Left ventricle myocardium superior (tissue), 1 donor: Measurements from ENCODE around the gene RPL10A. TPM values are rescaled to one million over a fixed set of nuclear protein-coding genes. Genes with fewer than 3 reads are reported as not detected.

ENCODE experiments used
- ATAC-seq: fragments of 200-7000 bp; cut with Tn5 transposase; one replicate; pipeline ENCODE4 v1.9.1; 2020; ENCODE audit warnings: mild to moderate bottlenecking, moderate library complexity
- DNase-seq: peaks from one replicate; pipeline ENCODE4 v3.0.0-alpha.2; 2020
- intact Hi-C: fragments of 100-400 bp; cut with micrococcal nuclease; formaldehyde crosslinking; loops from one replicate; pipeline ENCODE4 v1.11.0; 2022
- total RNA-seq: library from RNA; stranded (reverse); fragmentation: NEBNext Ultra II Directional; extraction: Animal tissue kit (Norgen Biotek cat#: 25700); gene quantifications from one replicate; pipeline ENCODE4 v1.2.1, GENCODE V29; 2021
- donor health status: DM: no; HTN: yes; CAD: no; lungs with severe emphysema.

Gene RPL10A
- total RNA-seq, 1 donor from 2014 or later, result 560 TPM

DNA sequence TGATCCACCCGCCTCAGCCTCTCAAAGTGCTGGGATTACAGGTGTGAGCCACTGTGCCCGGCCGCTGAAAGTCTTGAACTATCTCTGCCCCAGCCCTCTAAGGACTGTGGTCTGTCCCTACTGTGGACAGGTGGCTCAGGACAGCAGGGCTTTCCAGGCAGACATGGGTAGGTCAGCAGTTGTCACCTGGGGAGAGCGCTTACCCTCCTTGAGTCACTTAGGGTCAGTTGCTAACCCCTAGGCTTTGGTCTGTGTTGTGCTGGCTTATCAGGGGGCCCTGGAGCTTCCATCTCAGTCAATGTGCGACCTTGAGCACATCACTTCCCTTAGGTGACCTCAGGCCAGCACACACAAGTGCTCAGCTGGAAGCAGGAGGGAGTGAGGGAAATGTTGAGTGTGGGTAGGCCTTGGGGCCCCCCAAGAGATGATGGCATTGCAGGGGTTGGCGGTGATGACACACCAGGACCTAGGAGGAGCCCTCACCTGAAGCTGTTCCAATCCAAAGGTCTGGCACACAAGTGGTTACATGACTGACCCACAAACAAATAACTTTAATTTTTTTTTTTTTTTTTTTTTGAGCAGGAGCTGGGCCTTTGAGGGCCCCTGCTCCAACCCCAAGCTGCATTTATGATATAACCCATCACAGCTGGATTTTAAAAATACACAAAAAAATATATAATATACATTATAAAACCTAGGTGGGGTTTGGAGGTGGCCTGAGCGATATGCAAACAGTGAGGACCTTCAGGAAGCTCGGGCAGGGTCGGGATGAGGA is 5.1 kb downstream of the RPL10A start:
- DNase-seq, result no peak
- intact Hi-C loops, result no loop called here
- ATAC-seq, result no peak

DNA sequence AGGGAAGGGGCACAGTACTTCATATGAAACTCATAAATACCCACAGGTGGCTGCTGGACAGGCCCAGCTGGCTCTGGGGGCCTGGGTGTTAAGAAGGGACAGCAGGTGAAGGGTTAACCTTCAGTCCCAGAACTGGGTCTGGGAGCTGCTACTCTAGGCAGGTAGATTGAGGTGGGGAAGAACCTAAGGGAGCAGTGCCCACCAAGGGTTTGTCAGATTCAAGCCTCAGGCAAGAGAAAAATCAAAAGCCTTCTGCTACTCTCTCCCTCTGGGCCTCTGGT is 5.6 kb downstream of the RPL10A start:
- no peak for ATAC-seq
- intact Hi-C loops, result no loop called here
- DNase-seq, result no peak

DNA sequence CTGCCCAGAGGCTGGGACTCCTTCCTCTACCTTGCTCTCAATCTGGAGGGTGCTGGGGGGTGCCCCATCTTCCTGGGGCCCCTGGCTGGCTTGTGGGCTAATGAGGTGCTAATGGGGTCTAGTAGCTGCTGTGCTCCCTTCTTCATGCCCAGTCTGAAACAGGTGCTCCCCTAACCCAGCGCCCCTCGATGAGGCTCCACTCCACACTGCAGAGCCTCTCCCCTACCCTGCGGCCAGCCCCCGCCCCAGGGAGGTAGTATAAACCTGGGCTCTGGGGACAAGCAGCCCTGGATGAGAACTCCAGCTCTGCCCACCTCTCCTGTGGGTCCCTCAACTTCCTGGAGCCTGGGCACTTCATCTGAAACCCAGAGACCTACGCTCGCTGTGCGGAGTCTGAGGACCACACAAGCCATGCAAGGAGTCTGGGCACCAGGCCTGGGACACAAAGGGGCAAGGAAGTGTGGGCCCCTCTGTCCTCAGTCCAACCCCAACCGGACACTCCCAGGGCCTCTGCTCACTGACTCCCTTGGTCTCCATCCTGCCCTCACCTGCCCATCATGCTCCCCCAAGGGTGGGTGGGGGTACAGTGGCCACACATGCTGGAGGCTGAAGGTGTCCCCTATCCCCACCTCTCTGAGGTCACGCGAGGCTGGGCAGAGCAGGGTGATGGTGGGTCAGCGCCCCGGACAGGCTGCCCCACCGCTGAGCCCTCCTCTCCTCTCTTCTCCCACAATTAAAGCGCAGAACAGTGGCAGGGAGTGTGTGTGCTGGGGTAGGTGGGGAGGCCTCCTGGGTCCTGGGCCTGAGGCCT is 6.1 kb downstream of the RPL10A start:
- ATAC-seq (peak; percentile 2), DNase-seq (no peak)
- intact Hi-C loops, result no loop called here

DNA sequence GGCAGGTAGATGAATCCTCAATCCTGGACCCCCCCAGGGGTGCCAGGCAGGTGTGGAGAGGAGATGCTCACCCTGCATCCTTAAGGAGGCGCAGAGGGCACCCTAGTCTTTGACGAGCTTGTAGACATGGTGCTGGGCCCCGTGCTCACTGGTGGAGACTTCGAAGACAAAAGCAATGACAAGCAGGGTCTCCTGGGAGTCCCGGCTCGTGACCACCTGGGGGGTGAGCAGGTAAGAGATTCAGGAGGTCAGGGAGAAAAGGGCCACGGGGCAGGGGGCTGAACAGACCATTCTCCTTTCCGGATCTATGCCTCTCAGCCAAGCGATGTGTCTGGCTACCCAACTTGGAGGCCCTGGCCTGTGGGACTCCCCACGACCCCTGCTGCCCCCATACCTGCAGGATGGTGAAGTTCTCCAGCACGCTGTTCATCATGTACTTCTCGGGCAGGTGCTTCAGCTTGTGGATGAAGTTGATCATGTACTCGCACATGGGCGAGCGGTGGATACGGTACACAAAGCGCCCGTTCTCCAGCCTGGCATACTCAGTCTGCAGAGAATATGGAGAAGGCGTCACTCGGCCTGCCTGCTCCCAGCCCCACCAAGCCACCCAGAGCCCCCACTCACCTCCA is 6.9 kb downstream of the RPL10A start:
- no peak for DNase-seq
- intact Hi-C loops, result no loop called here
- ATAC-seq, result no peak

GRCh38 chr6:35475573-35475972 is 7.4 kb downstream of the RPL10A start:
- ATAC-seq (no peak), DNase-seq (no peak)
- intact Hi-C loops, result no loop called here

- intact Hi-C loops, result no loop called here
- ATAC-seq (no peak), DNase-seq (no peak)
Measured at GRCh38 chr6:35476004-35476403, 7.8 kb downstream of the RPL10A start.

- ATAC-seq (no peak), DNase-seq (no peak)
- intact Hi-C loops, result no loop called here
Measured at GRCh38 chr6:35477028-35477427, 8.8 kb downstream of the RPL10A start.

- intact Hi-C loops, result no loop called here
- DNase-seq (no peak), ATAC-seq (no peak)
Measured at GRCh38 chr6:35477551-35478179, 9.5 kb downstream of the RPL10A start.

- ATAC-seq, result no peak
- intact Hi-C loops, result no loop called here
- no peak for DNase-seq
Measured at GRCh38 chr6:35478259-35478658, 10.1 kb downstream of the RPL10A start.

- no peak for ATAC-seq
- DNase-seq, result no peak
- intact Hi-C loops, result no loop called here
Measured at GRCh38 chr6:35480176-35480575, 12.0 kb downstream of the RPL10A start.

GRCh38 chr6:35481226-35481625 is 13.0 kb downstream of the RPL10A start:
- ATAC-seq, result no peak
- no peak for DNase-seq
- intact Hi-C loops, result no loop called here

DNA sequence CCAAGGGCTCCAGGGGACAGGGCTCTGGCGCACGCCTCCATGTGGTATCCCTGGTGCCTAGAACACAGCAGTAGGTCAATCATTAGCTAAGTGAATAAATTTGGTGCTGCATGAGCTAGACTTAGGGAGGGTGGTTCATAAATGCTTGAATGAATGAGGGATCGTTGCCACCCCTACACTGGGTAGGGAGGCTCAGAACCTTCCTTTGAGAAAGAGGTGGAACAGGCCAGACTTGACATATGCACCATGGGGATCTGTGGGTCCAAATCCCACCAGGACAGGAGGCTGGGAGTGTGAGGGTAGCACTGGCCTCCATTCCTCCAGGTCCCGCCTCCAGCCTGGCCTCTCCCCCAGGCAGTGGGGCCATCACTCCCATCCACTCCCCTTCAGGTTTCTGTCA is 14.9 kb downstream of the RPL10A start:
- intact Hi-C loops, result no loop called here
- DNase-seq (no peak), ATAC-seq (no peak)

DNA sequence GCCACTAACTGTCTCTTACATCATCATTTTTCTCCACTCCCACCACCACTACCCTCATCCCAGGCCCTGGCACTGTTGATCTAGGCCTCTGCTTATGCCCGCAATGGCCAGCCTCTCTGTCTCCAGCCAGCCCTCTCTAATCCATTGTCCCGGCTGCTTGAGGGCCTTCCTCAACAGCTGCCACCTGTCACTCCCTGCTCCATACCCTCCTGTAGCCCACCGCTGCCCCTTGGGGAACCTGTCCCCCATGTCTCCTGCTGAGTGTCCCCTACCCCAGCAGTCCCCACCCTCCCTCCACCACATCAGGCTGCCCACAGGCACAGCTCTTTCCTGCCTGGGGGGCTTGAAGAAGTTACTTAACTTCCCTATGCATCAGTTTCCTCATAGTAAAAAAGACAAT is 15.3 kb downstream of the RPL10A start:
- no peak for ATAC-seq
- intact Hi-C loops, result no loop called here
- DNase-seq, result no peak

- DNase-seq, result no peak
Measured at GRCh38 chr6:35483893-35484645, 15.9 kb downstream of the RPL10A start.

DNA sequence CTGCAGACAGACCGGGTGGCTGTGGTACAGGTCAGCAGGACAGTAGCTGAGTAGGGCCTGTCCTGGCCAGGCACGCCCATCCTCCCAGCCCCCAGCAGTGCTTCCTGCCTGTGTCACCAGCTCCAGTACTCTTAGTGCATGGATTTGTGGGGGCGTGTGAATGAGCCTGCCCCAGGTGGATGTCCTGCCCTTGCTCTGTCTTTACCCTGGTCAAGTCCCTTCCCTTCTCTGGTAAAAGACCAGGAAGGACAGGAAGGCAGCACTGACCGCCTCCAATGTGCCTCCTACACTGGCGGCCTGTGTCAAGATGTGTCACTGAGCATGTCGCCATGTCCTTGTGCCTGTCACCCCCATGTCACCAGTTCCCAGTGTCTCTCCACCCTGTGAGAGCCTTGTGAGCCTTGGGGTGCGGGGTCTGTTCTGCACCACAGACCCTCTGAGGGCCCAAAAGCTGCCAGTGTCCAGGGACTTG is 16.8 kb downstream of the RPL10A start:
- intact Hi-C loops, result no loop called here
- ATAC-seq, result no peak
- no peak for DNase-seq

More at GRCh38 chr6:35483893-35484645, 15.9 kb downstream of the RPL10A start:
- no peak for ATAC-seq
- intact Hi-C loops, result no loop called here

GRCh38 chr6:35485402-35485877 is 17.2 kb downstream of the RPL10A start:
- ATAC-seq, result peak; percentile 24
- DNase-seq, result peak; percentile 62
- intact Hi-C loops, result no loop called here

DNA sequence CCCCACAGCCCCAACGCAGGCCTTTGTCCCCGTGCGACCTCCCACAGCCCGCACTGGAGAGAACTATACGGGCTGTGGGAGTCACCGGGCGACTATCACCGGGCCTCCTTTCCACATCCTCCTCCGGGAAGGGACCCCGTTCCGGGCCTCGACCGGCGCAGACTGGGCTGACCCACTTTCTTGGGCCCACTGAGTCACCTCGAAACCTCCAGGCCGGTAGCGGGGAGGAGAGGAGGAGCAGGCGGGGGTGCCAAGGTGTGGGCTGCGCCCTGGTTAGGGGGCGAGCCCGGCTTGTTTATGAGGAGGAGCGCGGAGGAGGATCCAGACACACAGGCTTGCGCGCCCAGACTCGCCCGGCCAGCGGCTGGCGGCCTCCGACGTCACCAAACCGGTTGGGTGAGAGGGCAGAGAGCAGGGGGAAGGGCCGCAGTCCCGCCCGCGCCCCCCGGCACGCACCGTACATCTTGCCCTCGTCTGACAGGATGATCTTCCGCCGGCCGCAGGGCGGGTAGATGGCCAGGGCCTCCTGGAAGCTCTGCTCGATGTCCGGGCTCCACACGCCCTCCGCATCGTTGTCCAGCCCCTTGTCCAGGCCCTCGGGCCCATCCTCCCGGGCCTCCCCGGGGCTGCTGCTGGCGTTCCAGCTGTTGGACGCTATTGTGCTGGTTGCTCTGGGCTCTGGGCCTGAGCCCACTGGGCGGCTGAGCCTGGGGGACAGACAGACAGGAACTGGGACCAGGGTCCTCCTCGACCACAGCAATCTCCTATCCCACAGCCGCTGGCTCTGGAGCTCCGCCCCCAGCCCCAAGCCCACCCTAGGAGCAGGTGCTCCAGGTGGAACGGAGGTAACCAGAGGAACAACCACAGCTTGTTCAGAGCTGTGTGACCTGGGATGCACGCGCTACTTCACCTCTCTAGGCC is 18.1 kb downstream of the RPL10A start:
- intact Hi-C loops, result no loop called here
- DNase-seq (peak; percentile 76), ATAC-seq (peak; percentile 34)
